ENCODE measurements around the gene TRAF6.
"Not testable (repeated sequence)": the region's sequence is repeated elsewhere in the genome, so short reads cannot be mapped to it uniquely, and the experiment has no call there.

The TRAF6 gene

DNA sequence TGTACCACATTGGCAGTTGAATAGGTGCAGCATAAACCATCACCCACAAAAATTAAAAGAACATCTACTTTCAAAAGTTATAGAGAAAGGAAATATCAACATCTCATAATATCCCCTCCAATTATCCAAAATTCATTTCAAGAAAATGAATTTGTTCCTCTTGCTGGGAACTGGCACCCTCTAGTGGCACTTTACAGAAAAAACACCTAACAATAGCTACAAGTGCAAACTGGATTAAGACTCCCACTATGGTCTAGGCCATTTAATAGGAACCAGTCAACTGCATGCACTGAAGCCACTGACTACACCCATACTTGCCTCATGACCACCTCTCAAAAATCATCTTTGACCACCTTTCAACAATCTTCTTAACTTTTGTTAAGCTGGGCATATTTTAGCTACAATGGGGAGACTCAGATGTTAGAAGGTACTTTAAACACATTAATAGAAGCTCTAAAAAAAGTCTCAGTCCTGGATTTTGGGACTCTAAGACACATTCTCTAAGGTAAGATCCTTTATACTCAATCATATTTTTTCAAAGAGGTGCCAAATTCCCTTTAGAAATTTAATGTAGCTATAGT lies 17.3 kb downstream of the TRAF6 start:
- DNase-seq: peak; percentile 82

DNA sequence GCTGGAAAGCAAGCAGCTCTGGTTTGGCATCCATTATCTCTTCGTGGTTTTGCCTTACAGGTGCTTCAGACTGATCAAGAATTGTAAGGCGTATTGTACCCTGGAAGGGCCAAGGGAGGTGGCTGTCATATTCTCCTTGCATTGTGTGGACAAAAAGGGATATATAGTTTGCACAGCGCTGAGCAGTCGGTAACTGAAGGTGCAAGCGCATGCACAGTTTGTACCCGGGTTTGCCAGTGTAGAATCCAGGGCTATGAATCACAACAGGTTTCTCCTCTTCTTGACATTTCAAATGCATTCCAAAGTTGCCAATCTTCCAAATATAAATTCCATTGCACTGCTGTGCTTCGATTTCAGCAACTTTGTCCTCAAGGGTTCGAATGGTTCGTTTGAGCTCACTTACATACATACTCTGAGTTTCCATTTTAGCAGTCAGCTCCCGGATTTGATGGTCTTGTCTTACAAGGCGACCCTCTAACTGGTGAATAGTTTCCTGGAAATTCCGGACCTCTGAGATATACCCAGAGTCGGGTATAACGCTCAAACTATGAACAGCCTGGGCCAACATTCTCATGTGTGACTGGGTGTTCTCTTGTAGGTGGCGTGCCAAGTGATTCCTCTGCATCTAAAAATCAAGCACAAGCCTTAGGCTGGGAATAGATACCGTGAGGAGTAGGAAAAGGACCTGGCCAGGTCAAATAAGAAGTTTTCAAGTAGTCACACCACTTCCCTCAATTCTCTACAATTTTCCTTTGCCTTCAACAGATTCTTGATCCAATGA lies 19.9 kb downstream of the TRAF6 start:
- peak; percentile 34 for DNase-seq

DNA sequence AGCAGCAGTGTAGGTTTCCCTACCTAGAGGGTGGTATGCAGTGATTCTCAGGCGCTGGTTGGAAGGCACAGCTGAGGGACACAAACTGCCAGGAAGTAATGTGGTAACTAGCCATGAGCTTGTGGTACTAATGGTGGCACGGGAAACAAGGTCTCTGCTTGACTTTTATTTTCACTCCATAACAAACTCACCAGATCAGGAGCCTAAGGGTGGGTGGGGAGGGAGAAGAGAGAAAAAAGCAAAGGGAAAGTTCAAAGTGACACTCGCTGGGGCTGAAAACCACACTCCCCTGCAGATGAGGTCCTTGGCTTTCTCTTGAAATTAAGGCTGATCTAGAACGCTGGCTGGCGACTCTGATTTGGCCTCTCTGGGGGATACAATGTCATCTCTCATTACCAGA lies 22.0 kb downstream of the TRAF6 start:
- no peak for DNase-seq

DNA sequence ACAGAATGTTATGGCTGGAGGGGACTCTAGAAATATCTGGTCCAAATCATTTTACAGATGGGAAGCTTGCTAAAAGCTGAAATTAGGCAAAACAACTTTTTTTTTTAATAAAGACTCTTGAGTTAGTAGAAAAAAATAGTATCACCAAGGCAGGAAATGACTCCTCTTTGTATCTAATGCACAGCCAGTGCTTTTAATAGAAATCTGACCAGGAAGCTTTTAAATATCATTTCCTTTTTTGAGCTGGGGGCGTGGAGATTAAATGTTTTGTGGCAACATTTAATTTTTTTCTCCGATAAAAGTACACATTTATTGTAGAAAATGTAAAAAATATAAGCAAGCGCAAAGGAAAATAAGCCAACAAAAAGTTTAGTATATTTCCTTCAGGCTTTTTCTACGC lies 22.5 kb downstream of the TRAF6 start:
- DNase-seq: no peak

DNA sequence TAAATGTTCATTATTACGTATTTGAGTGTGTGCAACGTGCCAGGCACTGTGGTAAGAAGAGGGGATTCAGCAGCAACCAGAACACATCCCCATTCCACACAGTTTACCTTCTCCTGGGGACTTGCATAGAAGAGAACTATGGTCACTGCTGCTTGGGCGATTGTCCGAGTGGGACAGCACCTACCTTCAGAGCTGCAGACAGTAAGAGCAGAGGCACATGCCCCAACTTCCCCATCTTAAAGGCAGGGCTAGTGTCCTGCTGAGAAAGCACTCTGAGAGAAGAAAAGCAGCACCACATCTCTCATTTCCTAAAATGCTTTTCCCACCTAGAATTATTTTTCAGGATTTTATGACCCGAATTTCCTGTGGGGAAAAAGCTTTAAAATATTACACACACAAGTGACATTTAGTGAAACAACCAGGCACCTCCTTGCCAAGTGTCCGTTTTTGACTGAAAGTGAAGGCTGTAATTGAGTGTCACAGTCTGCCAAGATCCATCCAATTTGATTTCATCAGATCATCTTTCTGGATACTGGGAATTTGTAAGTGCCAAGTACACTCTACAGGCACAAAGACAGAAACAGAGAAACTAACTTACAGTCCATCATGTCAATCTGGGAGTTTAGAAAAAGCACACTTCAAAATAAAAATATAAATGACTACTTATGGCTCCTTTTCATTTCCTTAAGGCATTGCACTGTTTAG lies 24.6 kb downstream of the TRAF6 start:
- no peak for DNase-seq

DNA sequence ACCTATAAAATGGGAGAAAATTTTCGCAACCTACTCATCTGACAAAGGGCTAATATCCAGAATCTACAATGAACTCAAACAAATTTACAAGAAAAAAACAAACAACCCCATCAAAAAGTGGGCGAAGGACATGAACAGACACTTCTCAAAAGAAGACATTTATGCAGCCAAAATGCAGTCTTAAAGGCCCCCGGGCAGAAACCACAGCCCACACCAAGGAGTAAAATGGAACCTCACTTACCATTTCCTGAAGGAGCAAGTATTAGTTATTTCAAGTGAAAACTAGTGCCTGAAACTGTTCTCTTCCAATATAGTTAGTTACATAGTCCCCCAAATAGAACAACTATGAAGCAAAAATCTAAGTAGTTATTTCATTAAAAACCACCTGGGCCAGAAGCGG lies 27.0 kb downstream of the TRAF6 start:
- not testable (repeated sequence) for DNase-seq

DNA sequence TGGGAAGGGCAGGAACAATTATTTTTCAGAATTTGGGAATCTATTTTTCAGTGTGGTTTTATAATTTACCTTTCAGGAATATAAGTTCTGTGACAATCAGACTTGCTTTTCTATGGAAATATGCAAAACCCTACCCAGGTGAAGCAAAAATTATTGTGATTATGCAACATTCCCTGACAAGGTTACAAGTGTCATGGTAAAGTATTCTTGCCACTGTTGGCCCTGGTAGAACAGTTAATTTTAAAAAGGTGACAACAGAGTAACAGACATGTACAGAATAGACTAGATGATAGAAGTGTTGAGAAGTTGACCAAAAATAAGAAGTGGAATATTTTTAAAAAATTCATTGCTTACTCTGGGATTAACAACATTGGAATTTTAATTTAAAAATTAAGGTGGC lies 29.2 kb downstream of the TRAF6 start:
- no peak for DNase-seq

DNA sequence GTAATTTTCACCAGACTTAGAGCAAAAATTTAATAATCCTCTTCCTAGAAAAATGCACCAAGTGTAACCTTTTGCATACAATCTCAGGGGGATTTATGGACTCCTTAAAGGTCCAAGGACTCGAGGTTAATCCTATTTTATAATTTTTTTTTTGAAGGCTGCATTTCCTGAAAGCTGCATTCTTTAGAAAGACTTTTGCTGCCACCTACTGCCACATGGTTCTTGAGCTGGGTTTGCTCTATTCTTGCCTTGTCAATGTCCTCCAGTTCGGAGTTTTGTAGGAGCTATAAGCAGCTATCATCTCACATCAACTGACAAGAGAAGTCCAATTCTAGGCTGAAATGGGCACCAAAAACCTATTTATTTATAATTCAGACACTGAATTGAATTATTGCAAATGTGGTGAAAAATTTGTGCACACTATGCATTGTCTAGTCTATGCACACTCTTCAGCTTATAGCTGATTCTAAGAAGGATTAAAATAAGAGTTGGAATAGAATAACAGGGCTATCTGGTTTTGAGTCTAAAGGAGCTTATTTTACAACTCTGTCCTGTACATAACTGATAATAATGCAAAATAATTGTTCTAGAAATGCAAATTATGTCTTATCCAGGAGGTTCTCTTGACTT lies 31.3 kb downstream of the TRAF6 start:
- peak; percentile 74 for DNase-seq

DNA sequence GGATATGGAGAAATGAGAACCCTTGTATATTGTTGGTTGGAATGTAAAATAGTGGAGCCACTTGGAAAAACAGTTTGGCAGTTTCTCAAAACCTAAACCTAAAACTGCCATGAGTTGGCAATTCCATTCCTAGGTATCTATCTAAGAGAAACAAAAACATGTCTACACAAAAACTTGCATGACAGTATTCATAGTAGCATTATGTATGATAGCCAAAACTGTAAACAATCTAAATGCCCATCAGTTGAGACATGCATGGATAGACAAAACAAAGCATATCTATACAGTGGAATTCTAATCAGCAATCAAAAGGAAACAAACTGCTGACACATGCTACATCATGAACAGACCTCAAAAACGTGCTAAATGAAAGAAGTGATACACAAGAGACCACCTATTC lies 34.9 kb downstream of the TRAF6 start:
- no peak for DNase-seq

DNA sequence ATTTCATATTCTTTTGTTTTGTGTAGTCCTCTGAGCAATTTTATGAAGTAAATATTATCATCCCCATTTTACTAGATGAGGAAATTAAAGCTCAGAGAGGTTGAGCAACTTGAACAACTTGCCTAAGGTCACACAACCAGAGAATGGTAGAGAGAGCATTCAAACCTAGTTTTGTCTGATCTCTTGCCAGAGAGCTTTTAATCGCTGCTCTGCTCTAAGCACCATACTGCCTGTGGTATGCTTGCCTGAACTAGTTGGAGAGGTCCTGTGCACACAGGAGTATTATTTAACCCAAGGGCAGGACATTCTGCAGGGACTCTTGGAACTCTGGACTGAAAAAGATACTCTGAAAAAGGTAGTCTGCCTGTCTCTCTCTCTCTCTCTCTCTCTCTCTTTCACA lies 38.5 kb downstream of the TRAF6 start:
- DNase-seq: no peak

DNA sequence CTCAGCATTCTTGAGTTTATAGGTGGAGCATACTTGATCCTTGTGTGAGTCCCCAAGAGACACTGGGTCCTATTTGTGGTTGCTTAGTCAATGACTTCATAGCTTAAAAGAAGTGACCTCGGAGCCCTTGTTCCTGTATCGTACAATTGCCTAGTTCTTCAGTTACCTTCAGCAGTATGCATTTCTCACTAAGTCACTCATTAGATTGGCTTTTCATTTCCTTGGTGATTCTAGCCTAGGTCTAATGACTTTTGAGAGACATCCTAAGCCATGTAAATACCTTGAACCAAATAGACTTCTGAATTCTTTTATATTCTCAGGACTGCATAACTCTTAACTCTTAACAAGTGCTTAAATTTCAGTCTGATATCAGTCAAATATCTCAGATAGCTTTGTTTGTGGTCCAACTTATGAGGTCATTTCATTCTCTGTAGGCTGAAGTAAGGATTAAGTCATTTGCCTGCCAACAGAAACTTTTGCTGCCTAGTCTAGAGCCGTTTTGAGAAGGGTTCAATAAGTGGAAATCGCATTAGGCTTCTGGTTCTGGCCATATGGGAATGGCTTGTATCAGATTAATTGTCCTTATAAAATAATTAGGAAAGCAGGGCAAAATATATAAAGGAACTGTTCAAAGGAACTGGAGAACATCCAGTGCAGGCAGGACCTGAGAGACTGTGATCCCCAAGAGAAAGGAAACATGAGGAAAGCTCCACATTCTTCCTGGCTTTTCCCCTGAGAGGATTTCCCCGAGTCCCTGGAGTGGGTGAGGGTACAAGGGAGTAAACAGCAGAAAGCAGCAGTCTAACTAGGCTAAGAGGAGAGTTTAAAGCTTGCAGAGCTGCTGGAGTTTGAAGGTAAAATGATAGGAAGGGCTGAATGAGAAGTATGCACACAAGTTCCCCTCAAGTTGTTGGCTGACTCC lies 39.9 kb downstream of the TRAF6 start:
- DNase-seq: no peak

DNA sequence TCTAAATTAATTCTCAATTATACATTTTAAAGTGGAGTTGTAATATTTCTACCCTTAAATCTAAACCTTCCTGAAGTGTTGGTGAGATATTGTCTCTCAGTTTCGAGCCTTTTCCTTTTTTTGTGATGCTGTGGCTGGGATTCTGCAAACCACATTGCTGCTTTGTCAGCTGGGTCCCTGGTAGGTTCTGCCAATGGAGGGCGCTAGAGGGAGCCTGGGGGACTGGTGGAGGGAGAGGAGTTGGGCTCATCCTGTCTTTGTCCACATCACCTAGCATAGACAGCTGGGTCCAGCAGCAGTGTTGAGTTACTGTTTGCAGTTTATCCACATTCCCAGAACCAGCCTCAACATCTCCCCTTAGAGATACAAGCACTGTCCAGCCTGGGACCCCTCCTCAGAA lies 41.0 kb downstream of the TRAF6 start:
- no peak for DNase-seq

DNA sequence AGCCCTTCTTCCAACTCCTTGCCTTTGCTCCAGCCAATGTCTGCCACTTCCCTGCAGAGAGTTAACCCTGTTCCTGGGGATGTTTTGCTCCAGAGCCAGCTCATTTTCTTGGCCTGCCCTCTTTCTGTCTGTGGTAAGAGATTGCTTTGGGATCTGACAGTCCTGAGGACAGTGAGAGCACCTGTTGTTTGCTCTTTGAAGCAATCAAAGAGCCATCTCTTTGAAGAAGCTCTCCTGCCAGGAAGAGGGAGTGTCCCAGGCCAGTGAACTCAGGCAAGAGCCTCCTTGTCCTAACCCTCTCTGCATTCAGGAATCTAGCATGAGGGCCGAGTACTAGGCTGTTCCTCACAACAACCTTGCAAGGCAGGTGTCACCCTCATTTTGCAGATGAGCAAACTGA lies 42.2 kb downstream of the TRAF6 start:
- DNase-seq: no peak

DNA sequence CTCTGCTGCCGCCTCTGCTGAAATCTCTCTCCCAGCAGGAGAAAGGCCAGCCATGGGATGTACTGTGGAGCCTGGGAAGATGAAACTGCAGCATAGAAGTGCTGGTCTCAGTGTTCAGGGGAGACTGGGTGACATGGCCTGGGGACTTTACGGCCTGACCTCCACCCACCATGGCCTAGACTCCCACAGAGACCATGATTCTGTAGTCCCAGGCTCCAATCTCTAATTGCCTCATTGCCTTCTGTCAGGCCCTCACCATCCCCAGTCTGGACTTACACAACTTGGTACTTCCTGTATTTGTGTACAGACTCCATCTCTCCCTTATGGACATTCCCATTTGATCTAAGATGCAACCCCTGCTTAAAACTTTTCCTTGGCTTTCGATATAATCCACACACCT lies 43.1 kb downstream of the TRAF6 start:
- DNase-seq: no peak

DNA sequence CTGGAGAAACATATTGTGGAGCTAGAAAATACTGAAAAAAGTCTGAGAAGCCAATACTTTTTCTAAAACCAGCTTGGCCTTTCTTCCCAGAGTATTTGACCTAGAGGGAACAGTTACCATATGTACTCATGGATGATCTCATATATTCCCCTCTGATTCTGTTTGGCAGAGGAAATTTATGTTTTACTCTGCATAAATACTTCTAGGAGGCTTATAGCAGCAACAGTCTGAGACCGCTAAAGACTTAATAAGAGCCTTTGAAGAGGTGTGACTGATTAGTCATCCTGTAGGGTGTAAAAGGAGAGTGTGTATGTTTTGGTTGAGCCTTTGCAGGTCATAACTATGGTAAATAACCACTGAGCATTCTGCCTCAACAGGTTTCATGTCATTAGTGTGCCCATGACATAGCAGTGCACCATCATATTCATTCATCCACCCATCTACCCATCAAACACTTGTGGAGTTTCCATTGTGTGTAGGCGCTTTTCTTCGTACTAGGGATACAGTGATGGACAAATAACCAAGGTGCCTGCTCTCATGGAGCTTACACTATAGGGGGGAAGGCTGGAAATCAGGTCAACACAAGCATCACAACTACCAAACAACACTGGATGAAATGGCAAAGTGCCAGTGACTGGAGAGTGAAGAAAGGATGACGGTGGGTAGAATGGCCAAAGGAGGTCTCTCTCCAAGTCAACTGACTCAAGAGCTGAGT lies 44.5 kb downstream of the TRAF6 start:
- no peak for DNase-seq

DNA sequence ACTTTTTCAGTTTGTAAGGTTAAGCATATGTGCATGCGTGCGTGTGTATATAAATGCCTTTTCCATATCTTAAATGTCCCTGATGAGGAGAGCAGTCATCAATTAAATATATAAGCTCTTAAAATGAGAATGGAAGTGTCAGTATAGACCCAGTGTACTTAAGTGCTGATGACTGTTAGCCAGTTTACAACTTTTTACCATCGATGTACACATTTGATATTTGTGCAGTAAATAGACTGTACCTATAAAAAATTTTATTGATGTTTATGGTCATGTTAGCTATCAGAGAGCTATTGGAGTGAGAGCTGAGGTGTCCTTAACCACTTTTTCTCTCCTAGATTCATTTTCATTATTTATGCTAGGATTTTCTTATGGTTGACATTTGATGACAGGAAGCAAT lies 45.4 kb downstream of the TRAF6 start:
- DNase-seq: no peak

DNA sequence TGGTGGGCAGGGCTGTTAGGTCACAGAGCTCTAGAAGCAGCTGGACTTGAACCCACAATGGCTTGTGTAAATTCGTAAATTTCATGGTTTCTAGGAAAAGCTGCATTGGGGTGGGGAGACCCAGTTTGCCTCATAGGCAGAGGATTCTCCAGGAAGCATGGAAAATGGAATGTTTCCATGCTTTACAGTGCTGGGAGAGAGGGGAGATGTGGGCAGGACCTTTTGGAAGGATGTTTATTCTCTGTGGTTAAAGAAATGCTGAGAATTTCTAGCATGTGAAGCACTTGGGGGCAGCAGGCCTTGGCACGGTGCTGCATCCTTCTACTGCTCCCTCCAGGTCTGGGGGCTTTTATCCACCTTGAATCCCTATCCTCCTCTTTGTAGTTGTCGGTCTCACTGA lies 46.3 kb downstream of the TRAF6 start:
- no peak for DNase-seq

DNA sequence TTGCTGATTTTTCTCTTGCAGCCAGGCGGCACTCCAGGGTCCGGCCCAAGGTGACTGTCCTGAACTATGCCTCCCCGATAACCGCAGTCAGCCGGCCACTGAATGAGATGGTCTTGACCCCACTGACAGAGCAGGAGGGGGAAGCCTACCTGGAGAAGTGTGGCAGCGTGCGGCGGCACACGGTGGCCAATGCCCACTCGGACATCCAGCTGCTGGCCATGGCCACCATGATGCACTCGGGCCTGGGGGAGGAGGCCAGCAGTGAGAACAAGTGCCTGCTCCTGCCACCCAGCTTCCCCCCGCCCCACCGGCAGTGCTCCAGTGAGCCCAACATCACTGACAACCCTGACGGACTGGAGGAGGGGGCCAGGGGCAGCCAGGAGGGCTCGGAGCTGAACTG lies 47.8 kb downstream of the TRAF6 start:
- no peak for DNase-seq

DNA sequence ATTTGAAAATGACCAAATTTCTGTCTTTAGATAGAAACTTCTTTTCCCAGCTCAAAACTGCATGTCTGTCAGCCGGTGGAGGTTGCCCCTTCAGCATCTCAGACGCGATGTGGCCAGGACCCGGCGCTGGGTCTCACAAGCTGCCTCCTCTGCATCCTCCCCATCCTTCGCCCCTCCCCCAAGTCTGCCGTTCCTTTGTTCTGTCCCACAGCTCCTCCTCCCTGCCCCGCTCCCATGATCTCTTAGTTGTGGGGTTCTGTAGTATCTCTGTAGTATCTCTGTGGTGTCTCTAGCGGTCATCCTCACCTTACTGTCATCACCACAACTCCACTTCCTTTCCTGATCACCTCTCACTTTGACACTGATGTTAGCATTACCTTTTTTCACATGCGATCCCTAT lies 49.9 kb downstream of the TRAF6 start:
- DNase-seq: no peak

DNA sequence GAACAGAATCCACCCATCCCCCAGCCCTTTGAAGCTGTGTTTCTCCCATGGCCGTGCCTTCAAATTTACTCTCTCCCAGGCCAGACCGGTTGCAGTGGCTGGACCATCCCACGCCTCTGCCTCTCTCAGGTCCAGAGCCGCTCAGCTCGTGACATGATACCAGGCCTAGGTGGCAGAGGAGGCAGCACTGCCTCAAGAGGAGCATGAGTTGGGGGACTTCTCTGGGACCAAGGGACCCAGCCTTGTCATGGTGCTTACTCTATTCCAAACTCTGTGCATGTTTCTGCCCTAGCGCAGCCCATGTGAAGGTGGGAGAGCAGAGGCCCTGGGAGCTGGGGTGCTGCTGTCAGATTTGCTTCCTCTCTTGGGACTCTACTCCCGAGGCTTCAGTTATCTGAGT lies 51.0 kb downstream of the TRAF6 start:
- no peak for DNase-seq

DNA sequence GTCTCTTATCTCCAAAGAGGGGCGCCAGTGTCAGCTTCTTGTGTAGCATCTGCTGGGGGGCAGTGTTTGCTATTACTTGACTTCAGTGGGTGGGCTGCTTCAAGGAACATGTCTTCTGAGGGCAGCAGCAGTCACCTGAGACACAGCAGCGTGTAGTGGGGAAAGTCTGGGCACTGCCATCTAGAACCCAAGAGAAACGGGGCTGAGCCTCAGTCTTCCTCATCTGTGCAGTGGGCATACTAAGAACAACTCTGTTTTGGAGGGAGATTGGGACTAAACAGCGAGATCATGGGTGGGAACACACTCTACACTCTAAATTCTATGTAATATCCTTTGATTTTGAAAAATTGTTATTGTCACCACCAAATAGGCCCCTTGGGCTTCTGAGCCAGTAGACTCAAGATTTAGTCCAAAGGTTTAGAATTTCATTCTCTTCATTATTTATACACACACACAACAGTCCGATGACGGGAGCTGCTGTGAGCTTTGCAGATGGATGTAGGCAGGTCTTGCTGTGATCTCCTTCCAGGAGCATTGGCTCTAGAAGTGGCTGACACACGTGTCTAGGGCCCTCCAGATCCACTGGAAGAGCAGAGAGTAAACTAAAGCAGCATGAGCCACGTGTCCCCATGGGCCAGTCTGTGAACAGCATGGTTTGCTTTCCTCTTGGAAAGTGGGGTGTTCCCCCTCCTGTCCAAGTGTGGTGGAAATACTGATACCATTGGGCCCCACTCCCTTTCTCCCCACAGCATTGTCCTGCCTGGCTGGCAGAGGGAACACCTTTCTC lies 51.8 kb downstream of the TRAF6 start:
- no peak for DNase-seq

Measured in hematopoietic multipotent progenitor cell treated with erythropoietin and hydrocortisone succinate and interleukin-3 and kit ligand, for 6 days (in vitro differentiated cells).